T-cell (primary cell): Measurements from ENCODE around the gene DBF4B. TPM values are rescaled to one million over a fixed set of nuclear protein-coding genes. Genes with fewer than 3 reads are reported as not detected.
A peak's percentile ranks its signal among the peaks of the same experiment; 100 is the strongest.
"Not testable (repeated sequence)": the region's sequence is repeated elsewhere in the genome, so short reads cannot be mapped to it uniquely, and the experiment has no call there.

Source experiments
- ATAC-seq, 4 experiments: fragments of 200-7000 bp in 3 of 4; fragments of 150-1000 bp in 1 of 4; cut with Tn5 transposase; replicated peaks in 1 of 4; 1 replicate in 3 of 4; 2 replicates in 1 of 4; pipeline ENCODE4 v1.10.0; 2021; ENCODE audit warnings: moderate library complexity in 3 of 4, mild to moderate bottlenecking in 2 of 4, moderate number of reproducible peaks in 1 of 4
- CTCF ChIA-PET, 2 donors: fragments of 300-600 bp; sonication (Branson Sonifier 250); formaldehyde crosslinking; loops; one replicate each; lab custom pipeline; 2022; ENCODE audit warnings: antibody characterized with exemption in 2 of 2; lab: Charles Lee
- POLR2A ChIA-PET, 2 donors: fragments of 300-600 bp; sonication (Branson Sonifier 250); formaldehyde crosslinking; loops; one replicate each; lab custom pipeline; 2022; ENCODE audit warnings: antibody characterized with exemption in 2 of 2; lab: Charles Lee
- DNase-seq, 35 experiments: peaks; one replicate each; pipeline versions ENCODE4 v3.0.0 to v3.0.0-alpha.2; 2013 to 2023
- H3K27ac ChIP-seq: one replicate; pipeline ENCODE4 v1.5.1; 2013; ENCODE audit warnings: low read length
- H3K27me3 ChIP-seq, 2 experiments: replicated peaks in 1 of 2; 1 replicate in 1 of 2; 2 replicates in 1 of 2; pipeline versions ENCODE4 v1.6.1 to v1.7.0; 2013; ENCODE audit warnings: low read length in 1 of 2, mixed read lengths in 1 of 2; ENCODE audit not compliant: control insufficient read depth in 2 of 2, insufficient read depth in 2 of 2; ENCODE audit errors: extremely low read depth in 1 of 2
- H3K36me3 ChIP-seq, 2 donors: 1 replicate in 1 of 2; 2 replicates in 1 of 2; pipeline versions ENCODE4 v1.6.1 to v1.7.0; 2013; ENCODE audit warnings: low read length in 1 of 2; ENCODE audit not compliant: control insufficient read depth in 2 of 2, insufficient read depth in 1 of 2; ENCODE audit errors: extremely low read depth in 1 of 2
- H3K4me1 ChIP-seq, 2 experiments: 1 replicate in 1 of 2; 2 replicates in 1 of 2; pipeline versions ENCODE4 v1.6.1 to v1.7.0; 2013; ENCODE audit warnings: low read length in 2 of 2, mixed read lengths in 1 of 2; ENCODE audit not compliant: insufficient read depth in 2 of 2, control insufficient read depth in 1 of 2; ENCODE audit errors: extremely low read depth in 1 of 2
- H3K4me3 ChIP-seq, 2 donors: 1 replicate in 1 of 2; 2 replicates in 1 of 2; pipeline versions ENCODE4 v1.5.1 to v1.7.0; 2013; ENCODE audit warnings: mild to moderate bottlenecking in 2 of 2, low read length in 1 of 2, moderate library complexity in 1 of 2; ENCODE audit not compliant: control insufficient read depth in 1 of 2; ENCODE audit errors: extremely low read depth in 1 of 2
- H3K9me3 ChIP-seq: 2 replicates; pipeline ENCODE4 v1.7.0; 2013
- H3K27ac Mint-ChIP-seq, 2 donors: one replicate each; pipeline ENCODE4 v1.8.0; 2020 to 2021; ENCODE audit warnings: mild to moderate bottlenecking in 2 of 2, mixed read lengths in 2 of 2
- H3K27me3 Mint-ChIP-seq, 2 donors: one replicate each; pipeline ENCODE4 v1.8.0; 2021 to 2022; ENCODE audit warnings: mixed read lengths in 2 of 2
- H3K36me3 Mint-ChIP-seq: one replicate; pipeline ENCODE4 v1.8.0; 2021; ENCODE audit warnings: mixed read lengths
- H3K4me1 Mint-ChIP-seq, 3 donors: one replicate each; pipeline ENCODE4 v1.8.0; 2020 to 2022; ENCODE audit warnings: mixed read lengths in 3 of 3, mild to moderate bottlenecking in 1 of 3
- H3K4me3 Mint-ChIP-seq, 3 donors: one replicate each; pipeline ENCODE4 v1.8.0; 2020 to 2022; ENCODE audit warnings: mild to moderate bottlenecking in 3 of 3, mixed read lengths in 3 of 3, moderate library complexity in 3 of 3
- H3K9me3 Mint-ChIP-seq, 3 donors: one replicate each; pipeline ENCODE4 v1.8.0; 2020 to 2022; ENCODE audit warnings: mixed read lengths in 3 of 3
- WGBS: methylation state at CpG from one replicate; pipeline ENCODE4 v1.1.5; 2013; ENCODE audit warnings: missing lambda C conversion rate; ENCODE audit not compliant: insufficient coverage; 5-methylcytosine and 5-hydroxymethylcytosine counted together
- total RNA-seq, 35 experiments: library from RNA in 6 of 35; stranded (reverse) in 6 of 35; fragments of 120-200 nt in 1 of 35; gene quantifications; one replicate each; pipeline versions ENCODE4 v1.2.1 to v1.2.4 and lab custom pipeline; 2013 to 2026

DBF4B gene
- total RNA-seq, 5 donors from 2014 or later (not counting 1 experiment from before 2014, with no cell fraction given) = 3.8 to 7.8 (median 6.8) TPM

GRCh38 chr17:44672479-44673093 is 35.9 kb upstream of the DBF4B start:
- no peak overlapping the region for H3K4me3 Mint-ChIP-seq
- DNase-seq = no peak
- no peaks in the 10 kb centered on the region for H3K4me1 Mint-ChIP-seq
- Histone ChIP-seq H3K4me1 (no peaks in the 10 kb centered on the region), H3K4me3 (no peak overlapping the region), H3K9me3 (no peaks in the 10 kb centered on the region), H3K27ac (no peak overlapping the region), H3K27me3 (no peaks in the 10 kb centered on the region), H3K36me3 (no peaks in the 10 kb centered on the region)
- H3K27me3 Mint-ChIP-seq = peaks cover 0 to 2% of the 10 kb centered on the region in 2 donors
- ChIA-PET POLR2A (no interaction called here), CTCF (no interaction called here)
- H3K27ac Mint-ChIP-seq = no peak overlapping the region
- no peak for ATAC-seq
- no peaks in the 10 kb centered on the region for H3K9me3 Mint-ChIP-seq
- no peaks in the 10 kb centered on the region for H3K36me3 Mint-ChIP-seq

GRCh38 chr17:44673893-44674292 is 34.6 kb upstream of the DBF4B start:
- Mint-ChIP-seq H3K9me3 (no peaks in the 10 kb centered on the region), H3K27ac (no peak overlapping the region), H3K4me3 (no peak overlapping the region), H3K27me3 (no peaks in the 10 kb centered on the region), H3K36me3 (peaks cover 11% of the 10 kb centered on the region), H3K4me1 (no peaks in the 10 kb centered on the region)
- H3K4me3 ChIP-seq = no peak overlapping the region
- H3K27ac ChIP-seq = no peak overlapping the region
- no peaks in the 10 kb centered on the region for H3K9me3 ChIP-seq
- ChIA-PET CTCF (no interaction called here), POLR2A (interaction anchor here in 1 of 2 donors (0.5 kb wide), 1 partner anchor 8 kb away, joined by 13 read pairs; no protein-coding TSS in a partner anchor)
- no peaks in the 10 kb centered on the region for H3K27me3 ChIP-seq
- ATAC-seq (no peak), DNase-seq (no peak)
- H3K4me1 ChIP-seq = no peaks in the 10 kb centered on the region
- peaks cover 0 to 8% of the 10 kb centered on the region in 2 donors for H3K36me3 ChIP-seq
- WGBS = 90% methylated on average over 2 of the region's 2 CpGs

- H3K4me1 Mint-ChIP-seq = no peaks in the 10 kb centered on the region
- no peak overlapping the region for H3K27ac Mint-ChIP-seq
- H3K27ac ChIP-seq = no peak overlapping the region
- no CpG with 5 or more reads among the region's 2 CpGs for WGBS
- H3K9me3 ChIP-seq = no peaks in the 10 kb centered on the region
- no peak for ATAC-seq
- no peaks in the 10 kb centered on the region for H3K27me3 ChIP-seq
- peaks cover 27% of the 10 kb centered on the region for H3K36me3 Mint-ChIP-seq
- no peaks in the 10 kb centered on the region for H3K9me3 Mint-ChIP-seq
- ChIA-PET CTCF (interaction anchor here in 1 of 2 donors (0.6 to 0.7 kb wide), 2 partner anchors 80 to 132 kb away, joined by 3 to 9 read pairs; no protein-coding TSS in a partner anchor), POLR2A (no interaction called here)
- H3K36me3 ChIP-seq = peaks cover 6 to 26% of the 10 kb centered on the region in 2 donors
- H3K4me3 ChIP-seq = no peak overlapping the region
- H3K4me1 ChIP-seq = no peaks in the 10 kb centered on the region
- DNase-seq = no peak
- no peaks in the 10 kb centered on the region for H3K27me3 Mint-ChIP-seq
- no peak overlapping the region for H3K4me3 Mint-ChIP-seq
Observed at GRCh38 chr17:44677136-44677535, 31.3 kb upstream of the DBF4B start.

GRCh38 chr17:44683303-44683702 is 25.2 kb upstream of the DBF4B start:
- POLR2A ChIA-PET = not testable (repeated sequence)
- H3K36me3 Mint-ChIP-seq = peaks cover 43% of the 10 kb centered on the region

GRCh38 chr17:44687756-44688155 is 20.7 kb upstream of the DBF4B start:
- ChIA-PET CTCF (no interaction called here), POLR2A (interaction anchor here in 1 of 2 donors (0.6 kb wide), 1 partner anchor 203 kb away, joined by 3 read pairs; no protein-coding TSS in a partner anchor)
- no peak overlapping the region for H3K4me3 ChIP-seq
- Mint-ChIP-seq H3K4me3 (no peak overlapping the region), H3K36me3 (peaks cover 22% of the 10 kb centered on the region), H3K27me3 (no peaks in the 10 kb centered on the region), H3K27ac (no peak overlapping the region), H3K4me1 (peaks cover 34 to 44% (median 36%) of the 10 kb centered on the region in 3 donors), H3K9me3 (no peaks in the 10 kb centered on the region)
- no peak for ATAC-seq
- H3K27ac ChIP-seq = no peak overlapping the region
- H3K4me1 ChIP-seq = peaks cover 13 to 26% of the 10 kb centered on the region in 2 experiments
- no peaks in the 10 kb centered on the region for H3K9me3 ChIP-seq
- no peaks in the 10 kb centered on the region for H3K27me3 ChIP-seq
- WGBS = no CpG with 5 or more reads among the region's 1 CpG
- no peak for DNase-seq
- peaks cover 0 to 23% of the 10 kb centered on the region in 2 donors for H3K36me3 ChIP-seq

More at GRCh38 chr17:44683303-44683702, 25.2 kb upstream of the DBF4B start:
- H3K27ac ChIP-seq, H3K27ac Mint-ChIP-seq, H3K27me3 Mint-ChIP-seq, DNase-seq, H3K9me3 Mint-ChIP-seq, H3K4me3 Mint-ChIP-seq, H3K4me3 ChIP-seq, H3K27me3 ChIP-seq, CTCF ChIA-PET, ATAC-seq, H3K9me3 ChIP-seq, H3K4me1 ChIP-seq: not testable (repeated sequence)
- peaks cover 9 to 15% (median 13%) of the 10 kb centered on the region in 3 donors for H3K4me1 Mint-ChIP-seq
- 64% methylated on average over 3 of the region's 4 CpGs for WGBS
- H3K36me3 ChIP-seq = peaks cover 6 to 49% of the 10 kb centered on the region in 2 donors

- Histone ChIP-seq H3K36me3 (peaks cover 0 to 19% of the 10 kb centered on the region in 2 donors), H3K4me3 (no peak overlapping the region), H3K4me1 (peaks cover 13 to 26% of the 10 kb centered on the region in 2 experiments), H3K27me3 (no peaks in the 10 kb centered on the region), H3K27ac (no peak overlapping the region), H3K9me3 (no peaks in the 10 kb centered on the region)
- Mint-ChIP-seq H3K27ac (no peak overlapping the region), H3K36me3 (peaks cover 22% of the 10 kb centered on the region), H3K27me3 (no peaks in the 10 kb centered on the region), H3K9me3 (no peaks in the 10 kb centered on the region), H3K4me3 (peak overlapping the region; percentile 97 to 99 (median 98)), H3K4me1 (peaks cover 34 to 44% (median 36%) of the 10 kb centered on the region in 3 donors)
- 100% methylated on average over 1 of the region's 2 CpGs for WGBS
- DNase-seq = no peak
- CTCF ChIA-PET = interaction anchor here in 1 of 2 donors (0.6 kb wide), 1 partner anchor 1205 kb away, joined by 3 read pairs; no protein-coding TSS in a partner anchor
- POLR2A ChIA-PET = no interaction called here
- no peak for ATAC-seq
Observed at GRCh38 chr17:44688200-44688599, 20.3 kb upstream of the DBF4B start.
